AG10803 (cell line): ENCODE results near the gene TTC7B.

Source experiments
- DNase-seq: peaks from one replicate; pipeline ENCODE4 v3.0.0; 2010; ENCODE audit warnings: low read depth
- H3K4me3 ChIP-seq: 2 replicates; pipeline ENCODE4 v1.5.1; 2011; ENCODE audit warnings: mild to moderate bottlenecking, low read length, control low read depth
- CTCF ChIP-seq: conservative IDR thresholded peaks from 2 replicates; pipeline ENCODE4 v1.5.1; 2011; ENCODE audit warnings: mild to moderate bottlenecking, low read length, control low read depth, inconsistent platforms

Gene TTC7B

GRCh38 chr14:90514566-90514965, 301.7 kb downstream of the TTC7B start:
- no peak overlapping the region for H3K4me3 ChIP-seq
- TF ChIP-seq CTCF: no peak
- no peak for DNase-seq

- H3K4me3 ChIP-seq: no peak overlapping the region
- DNase-seq: no peak
- no peak for TF ChIP-seq CTCF
Observed at GRCh38 chr14:90514015-90514398, 302.2 kb downstream of the TTC7B start.

- DNase-seq: no peak
- no peak overlapping the region for H3K4me3 ChIP-seq
- TF ChIP-seq CTCF: no peak
Observed at GRCh38 chr14:90513161-90514014, 302.8 kb downstream of the TTC7B start.

- TF ChIP-seq CTCF: no peak
- no peak for DNase-seq
- no peak overlapping the region for H3K4me3 ChIP-seq
Observed at GRCh38 chr14:90512329-90512991, 303.8 kb downstream of the TTC7B start.

- DNase-seq: no peak
- TF ChIP-seq CTCF: no peak
- H3K4me3 ChIP-seq: no peak overlapping the region
Observed at GRCh38 chr14:90511795-90512328, 304.4 kb downstream of the TTC7B start.

GRCh38 chr14:90511252-90511651, 305.0 kb downstream of the TTC7B start:
- no peak for DNase-seq
- H3K4me3 ChIP-seq: no peak overlapping the region
- no peak for TF ChIP-seq CTCF
